Tracheal epithelial cell (primary cell): ENCODE results near the gene ICOS. TPM values are rescaled to one million over a fixed set of nuclear protein-coding genes. Genes with fewer than 3 reads are reported as not detected.

ENCODE experiments used
- total RNA-seq: library from RNA; depleted of rRNA; stranded (reverse); fragments of >200 nt; gene quantifications from 2 replicates; pipeline ENCODE4 v1.2.1, GENCODE V29; 2014

Gene ICOS, protein sequence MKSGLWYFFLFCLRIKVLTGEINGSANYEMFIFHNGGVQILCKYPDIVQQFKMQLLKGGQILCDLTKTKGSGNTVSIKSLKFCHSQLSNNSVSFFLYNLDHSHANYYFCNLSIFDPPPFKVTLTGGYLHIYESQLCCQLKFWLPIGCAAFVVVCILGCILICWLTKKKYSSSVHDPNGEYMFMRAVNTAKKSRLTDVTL
- not detected in 2 replicates for total RNA-seq

DNA sequence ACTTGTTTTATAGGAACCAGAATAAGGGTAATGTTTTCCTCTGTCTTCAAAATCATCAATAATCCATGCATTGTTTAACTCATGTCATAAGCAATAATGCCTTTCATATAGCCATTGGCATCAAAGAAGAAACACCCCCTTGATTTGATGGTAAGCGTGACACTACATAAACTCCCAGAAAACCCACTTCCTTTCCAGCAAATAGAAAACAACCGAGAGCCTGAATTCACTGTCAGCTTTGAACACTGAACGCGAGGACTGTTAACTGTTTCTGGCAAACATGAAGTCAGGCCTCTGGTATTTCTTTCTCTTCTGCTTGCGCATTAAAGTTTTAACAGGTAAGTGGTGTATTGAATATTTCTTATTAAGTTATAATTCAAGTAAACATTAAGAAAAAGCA, at the start of gene ICOS:
TSS of gene ICOS (plus strand) at position 229 of the 400 bp plus-strand sequence. CDS start at position 281, 52 bp downstream.

Other genes starting within 250 kb of the ICOS start
- not detected in 2 replicates for gene CD28, start 230.1 kb upstream of the ICOS start, total RNA-seq
- gene CTLA4, start 69.0 kb upstream of the ICOS start, total RNA-seq, result not detected in 2 replicates